CD14-positive monocyte (primary cell): Measurements from ENCODE around the gene MAP2K7. TPM values are rescaled to one million over a fixed set of nuclear protein-coding genes. Genes with fewer than 3 reads are reported as not detected.
"Not testable (repeated sequence)": the region's sequence is repeated elsewhere in the genome, so short reads cannot be mapped to it uniquely, and the experiment has no call there.

Source experiments
- DNase-seq, 3 donors: peaks; one replicate each; pipeline ENCODE4 v3.0.0-alpha.2; 2011 to 2022
- H2AFZ ChIP-seq: 2 replicates; pipeline ENCODE4 v1.6.0; 2012; ENCODE audit warnings: mild to moderate bottlenecking, low read depth, low read length, inconsistent platforms; ENCODE audit not compliant: insufficient read depth, poor library complexity, severe bottlenecking
- H3K27ac ChIP-seq, 2 donors: 1 replicate in 1 of 2; 2 replicates in 1 of 2; pipeline ENCODE4 v1.5.1; 2012 to 2013; ENCODE audit warnings: low read length in 2 of 2, control low read depth in 1 of 2, inconsistent platforms in 1 of 2, low read depth in 1 of 2, mild to moderate bottlenecking in 1 of 2
- H3K27me3 ChIP-seq, 2 donors: one replicate each; pipeline versions ENCODE4 v1.6.0 to v1.6.1; 2011 to 2013; ENCODE audit warnings: low read length in 2 of 2; ENCODE audit not compliant: control insufficient read depth in 2 of 2, insufficient read depth in 2 of 2
- H3K36me3 ChIP-seq, 2 donors: replicated peaks in 1 of 2; 1 replicate in 1 of 2; 2 replicates in 1 of 2; pipeline versions ENCODE4 v1.5.1 to v1.6.1; 2012 to 2013; ENCODE audit warnings: low read length in 2 of 2, control low read depth in 1 of 2, inconsistent platforms in 1 of 2, mild to moderate bottlenecking in 1 of 2; ENCODE audit not compliant: insufficient read depth in 2 of 2, control insufficient read depth in 1 of 2
- H3K4me1 ChIP-seq, 2 donors: 1 replicate in 1 of 2; 2 replicates in 1 of 2; pipeline versions ENCODE4 v1.5.1 to v1.6.1; 2012 to 2013; ENCODE audit warnings: low read length in 2 of 2, control low read depth in 1 of 2, inconsistent platforms in 1 of 2, mild to moderate bottlenecking in 1 of 2, moderate library complexity in 1 of 2; ENCODE audit not compliant: insufficient read depth in 2 of 2, control insufficient read depth in 1 of 2
- H3K4me2 ChIP-seq: replicated peaks from 2 replicates; pipeline ENCODE3; 2012; ENCODE audit warnings: low read length, moderate library complexity, mild to moderate bottlenecking; ENCODE audit not compliant: poor library complexity, severe bottlenecking; ENCODE audit errors: extremely low read depth
- H3K4me3 ChIP-seq, 3 experiments: fragments of 200-600 bp in 1 of 3; sonication (generic) in 1 of 3; replicated peaks in 1 of 3; 1 replicate in 2 of 3; 2 replicates in 1 of 3; pipeline ENCODE4 v1.5.1; 2011 to 2013; ENCODE audit warnings: low read length in 3 of 3, mild to moderate bottlenecking in 3 of 3, control low read depth in 2 of 3, low read depth in 2 of 3, inconsistent platforms in 1 of 3, moderate library complexity in 1 of 3
- H3K79me2 ChIP-seq: 2 replicates; pipeline ENCODE4 v1.6.0; 2012; ENCODE audit warnings: mild to moderate bottlenecking, control low read depth, inconsistent platforms, low read length, moderate library complexity; ENCODE audit not compliant: insufficient read depth
- H3K9ac ChIP-seq: 2 replicates; pipeline ENCODE4 v1.6.0; 2017; ENCODE audit warnings: low read length, mild to moderate bottlenecking; ENCODE audit not compliant: insufficient read depth, poor library complexity, severe bottlenecking
- H3K9me3 ChIP-seq, 2 donors: replicated peaks in 1 of 2; 1 replicate in 1 of 2; 2 replicates in 1 of 2; pipeline versions ENCODE4 v1.5.1 to v1.6.1; 2012 to 2013; ENCODE audit warnings: low read length in 2 of 2, control low read depth in 1 of 2; ENCODE audit not compliant: control insufficient read depth in 1 of 2, insufficient read depth in 1 of 2
- H4K20me1 ChIP-seq: 2 replicates; pipeline ENCODE4 v1.6.0; 2012; ENCODE audit warnings: mild to moderate bottlenecking, low read length, control low read depth, moderate library complexity; ENCODE audit not compliant: insufficient read depth
- H3K27ac Mint-ChIP-seq, 7 donors: one replicate each; pipeline ENCODE4 v1.8.0; 2020; ENCODE audit warnings: mild to moderate bottlenecking in 7 of 7, mixed read lengths in 7 of 7, moderate library complexity in 6 of 7, inconsistent platforms in 2 of 7
- H3K27me3 Mint-ChIP-seq, 3 donors: one replicate each; pipeline ENCODE4 v1.8.0; 2021 to 2022; ENCODE audit warnings: low read depth in 3 of 3, mild to moderate bottlenecking in 3 of 3, mixed read lengths in 3 of 3, moderate library complexity in 3 of 3, inconsistent platforms in 1 of 3
- H3K36me3 Mint-ChIP-seq, 2 donors: one replicate each; pipeline ENCODE4 v1.8.0; 2020; ENCODE audit warnings: mixed read lengths in 2 of 2, inconsistent platforms in 1 of 2, mild to moderate bottlenecking in 1 of 2
- H3K4me1 Mint-ChIP-seq: one replicate; pipeline ENCODE4 v1.8.0; 2020; ENCODE audit warnings: mild to moderate bottlenecking, mixed read lengths
- H3K4me3 Mint-ChIP-seq, 2 donors: one replicate each; pipeline ENCODE4 v1.8.0; 2020; ENCODE audit warnings: mild to moderate bottlenecking in 2 of 2, mixed read lengths in 2 of 2, moderate library complexity in 1 of 2
- H3K9me3 Mint-ChIP-seq, 7 donors: one replicate each; pipeline ENCODE4 v1.8.0; 2020 to 2022; ENCODE audit warnings: mixed read lengths in 7 of 7, mild to moderate bottlenecking in 6 of 7, moderate library complexity in 6 of 7, inconsistent platforms in 2 of 7
- WGBS: methylation state at CpG from one replicate; pipeline ENCODE4 v1.1.5; 2013; ENCODE audit warnings: missing lambda C conversion rate; ENCODE audit not compliant: insufficient coverage; 5-methylcytosine and 5-hydroxymethylcytosine counted together
- intact Hi-C, 2 donors: fragments of 100-400 bp; cut with micrococcal nuclease; formaldehyde crosslinking; loops; one replicate each; pipeline versions ENCODE4 v1.15.0 to v1.15.1; 2023
- polyA plus RNA-seq, 3 donors: library from polyadenylated mRNA; depleted of rRNA in 1 of 3; unstranded in 2 of 3; stranded (reverse) in 1 of 3; fragments of 300-500 nt in 2 of 3; fragments of >200 nt in 1 of 3; fragmentation: Illumina TruSeq in 2 of 3; gene quantifications; 1 replicate in 2 of 3; 2 replicates in 1 of 3; pipeline ENCODE4 v1.2.3, GENCODE V29; 2012 to 2021
- TF ChIP-seq, protein P1 (sequence below): fragments of 200-600 bp; IDR thresholded peaks from one replicate; pipeline ENCODE4 v1.8.0; 2022; ENCODE audit warnings: antibody characterized with exemption, mild to moderate bottlenecking

The MAP2K7 gene
- polyA plus RNA-seq, 3 donors = 0.92 to 39.5 (median 1.5) TPM

DNA sequence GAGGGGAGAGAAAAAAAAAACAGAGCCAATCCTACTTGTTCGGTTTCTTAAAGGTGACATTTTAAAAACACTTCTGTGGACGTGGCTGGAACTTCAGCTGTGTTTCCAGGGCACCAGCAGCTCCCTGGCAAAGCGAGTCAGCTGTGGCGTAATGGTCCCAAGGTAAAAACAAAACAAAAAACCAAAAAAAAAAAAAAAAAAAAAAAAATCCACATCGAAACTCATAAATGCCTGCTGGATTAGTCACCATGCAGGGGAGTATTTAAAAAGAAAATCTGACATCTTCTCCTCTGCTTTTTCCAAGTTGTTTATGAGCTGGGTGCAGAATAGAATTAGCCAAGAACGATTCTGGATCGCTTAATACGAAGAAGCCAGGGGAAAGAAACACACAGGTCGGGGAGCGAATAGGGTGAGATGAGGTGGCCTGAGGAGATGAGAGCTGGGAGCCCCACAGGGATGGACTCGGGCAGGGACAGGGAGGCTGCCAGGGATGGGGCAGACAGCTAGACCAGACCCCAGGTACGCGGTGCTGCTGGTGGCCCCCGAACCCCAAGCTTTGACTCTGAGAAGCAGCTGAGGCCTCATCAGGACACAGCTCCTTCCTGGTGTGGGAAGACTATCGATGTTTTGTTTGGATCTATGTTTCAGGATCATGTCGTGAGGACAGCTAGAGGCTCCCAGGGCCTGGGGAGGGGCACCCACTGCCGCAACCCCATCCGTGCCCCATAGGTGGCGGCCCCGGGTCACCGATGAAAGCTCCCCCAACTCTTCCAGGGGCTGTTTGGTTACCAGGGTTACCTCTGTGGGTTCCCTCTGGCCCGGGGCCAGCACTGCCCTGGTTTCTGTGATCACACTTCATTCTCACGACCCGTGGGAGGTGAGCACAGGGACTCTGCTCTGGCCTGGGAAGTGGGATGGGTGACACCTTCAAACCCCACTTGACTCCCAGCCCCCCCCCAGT lies 25.3 kb downstream of the MAP2K7 start:
- Histone ChIP-seq H3K9me3 (no peaks in the 10 kb centered on the region), H3K27me3 (no peaks in the 10 kb centered on the region), H3K4me1 (peaks cover 6 to 17% of the 10 kb centered on the region in 2 donors), H4K20me1 (peaks cover 4% of the 10 kb centered on the region), H3K9ac (no peak overlapping the region), H3K36me3 (peaks cover 35 to 39% of the 10 kb centered on the region in 2 donors), H3K27ac (no peak overlapping the region), H3K4me3 (no peak overlapping the region), H2AFZ (no peak overlapping the region), H3K79me2 (no peaks in the 10 kb centered on the region), H3K4me2 (no peak overlapping the region)
- TF ChIP-seq, protein P1, sequence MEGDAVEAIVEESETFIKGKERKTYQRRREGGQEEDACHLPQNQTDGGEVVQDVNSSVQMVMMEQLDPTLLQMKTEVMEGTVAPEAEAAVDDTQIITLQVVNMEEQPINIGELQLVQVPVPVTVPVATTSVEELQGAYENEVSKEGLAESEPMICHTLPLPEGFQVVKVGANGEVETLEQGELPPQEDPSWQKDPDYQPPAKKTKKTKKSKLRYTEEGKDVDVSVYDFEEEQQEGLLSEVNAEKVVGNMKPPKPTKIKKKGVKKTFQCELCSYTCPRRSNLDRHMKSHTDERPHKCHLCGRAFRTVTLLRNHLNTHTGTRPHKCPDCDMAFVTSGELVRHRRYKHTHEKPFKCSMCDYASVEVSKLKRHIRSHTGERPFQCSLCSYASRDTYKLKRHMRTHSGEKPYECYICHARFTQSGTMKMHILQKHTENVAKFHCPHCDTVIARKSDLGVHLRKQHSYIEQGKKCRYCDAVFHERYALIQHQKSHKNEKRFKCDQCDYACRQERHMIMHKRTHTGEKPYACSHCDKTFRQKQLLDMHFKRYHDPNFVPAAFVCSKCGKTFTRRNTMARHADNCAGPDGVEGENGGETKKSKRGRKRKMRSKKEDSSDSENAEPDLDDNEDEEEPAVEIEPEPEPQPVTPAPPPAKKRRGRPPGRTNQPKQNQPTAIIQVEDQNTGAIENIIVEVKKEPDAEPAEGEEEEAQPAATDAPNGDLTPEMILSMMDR = peak; percentile 57
- 60% methylated on average over 19 of the region's 24 CpGs for WGBS
- peak; percentile 34 to 67 (median 44) for DNase-seq
- Mint-ChIP-seq H3K27ac (peak overlapping the region in 4 of 7 donors; percentile 41 to 82 (median 58)), H3K36me3 (peaks cover 31 to 43% of the 10 kb centered on the region in 2 donors), H3K4me1 (peaks cover 6% of the 10 kb centered on the region), H3K27me3 (peaks cover 9 to 17% (median 13%) of the 10 kb centered on the region in 3 donors), H3K9me3 (peaks cover 0 to 2% (median 1%) of the 10 kb centered on the region in 7 donors), H3K4me3 (no peak overlapping the region)
- intact Hi-C loops = loop anchor here in 1 of 2 donors (10.0 kb wide), 1 partner anchor 1886 kb away; the partner anchor contains the start of gene FBXL12

DNA sequence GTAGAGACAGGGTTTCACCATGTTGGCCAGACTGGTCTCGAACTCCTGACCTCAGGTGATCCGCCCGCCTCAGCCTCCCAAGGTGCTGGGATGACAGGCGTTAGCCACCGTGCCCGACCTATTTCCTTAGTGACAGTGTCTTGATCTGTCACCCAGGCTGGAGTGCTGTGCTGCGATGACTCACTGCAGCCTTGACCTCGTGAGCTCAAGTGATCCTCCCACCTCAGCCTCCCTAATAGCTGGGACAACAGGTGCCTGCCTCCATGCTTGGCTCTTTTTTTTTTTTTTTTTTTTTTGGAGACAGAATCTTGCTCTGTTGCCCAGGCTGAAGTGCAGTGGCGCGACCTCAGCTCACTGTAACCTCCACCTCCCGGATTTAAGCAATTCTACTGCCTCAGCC lies 26.4 kb downstream of the MAP2K7 start:
- intact Hi-C loops, H3K9me3 ChIP-seq, H2AFZ ChIP-seq, H3K9me3 Mint-ChIP-seq, H3K4me3 ChIP-seq, H3K27me3 Mint-ChIP-seq, H3K4me3 Mint-ChIP-seq, H4K20me1 ChIP-seq, H3K4me1 Mint-ChIP-seq, H3K27me3 ChIP-seq, H3K27ac ChIP-seq, H3K79me2 ChIP-seq, DNase-seq, H3K9ac ChIP-seq, H3K4me2 ChIP-seq: not testable (repeated sequence)
- WGBS = 100% methylated on average over 1 of the region's 11 CpGs
- Histone ChIP-seq H3K36me3 (peaks cover 45 to 49% of the 10 kb centered on the region in 2 donors), H3K4me1 (peaks cover 4 to 13% of the 10 kb centered on the region in 2 donors)
- peaks cover 35 to 53% of the 10 kb centered on the region in 2 donors for H3K36me3 Mint-ChIP-seq
- H3K27ac Mint-ChIP-seq = peak overlapping the region in 1 of 7 donors; percentile 68
